Measurements from ENCODE around the gene TANC1. TPM values are rescaled to one million over a fixed set of nuclear protein-coding genes. Genes with fewer than 3 reads are reported as not detected.

TANC1 gene
- total RNA-seq, 1 experiment from 2014 or later = 14.9 TPM

GRCh38 chr2:159232456-159233170, 264.2 kb downstream of the TANC1 start:
- DNase-seq (ENCODE audit: extremely low read depth, low read depth) = no peak

GRCh38 chr2:159234868-159235267, 266.4 kb downstream of the TANC1 start:
- DNase-seq (ENCODE audit: extremely low read depth, low read depth) = no peak

DNA sequence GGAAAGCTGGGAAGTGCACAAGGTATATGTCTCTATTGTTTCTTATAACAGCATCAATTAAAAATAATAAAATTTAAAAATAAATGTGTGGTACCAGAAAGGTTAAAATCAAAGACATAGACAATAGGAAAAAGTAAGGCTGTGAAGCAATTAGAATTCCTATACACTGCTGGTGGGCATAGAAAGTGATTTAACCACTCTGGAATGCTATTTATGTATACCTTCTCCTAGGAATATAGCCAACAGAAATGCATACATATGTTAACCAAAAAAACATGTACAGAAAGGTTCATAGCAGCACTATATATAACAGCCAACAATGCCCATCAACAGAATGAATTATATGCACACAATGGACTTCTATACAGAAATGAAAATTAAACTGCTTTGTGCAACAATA, 275.1 kb downstream of the TANC1 start:
- DNase-seq (ENCODE audit: extremely low read depth, low read depth) = no peak

DNA sequence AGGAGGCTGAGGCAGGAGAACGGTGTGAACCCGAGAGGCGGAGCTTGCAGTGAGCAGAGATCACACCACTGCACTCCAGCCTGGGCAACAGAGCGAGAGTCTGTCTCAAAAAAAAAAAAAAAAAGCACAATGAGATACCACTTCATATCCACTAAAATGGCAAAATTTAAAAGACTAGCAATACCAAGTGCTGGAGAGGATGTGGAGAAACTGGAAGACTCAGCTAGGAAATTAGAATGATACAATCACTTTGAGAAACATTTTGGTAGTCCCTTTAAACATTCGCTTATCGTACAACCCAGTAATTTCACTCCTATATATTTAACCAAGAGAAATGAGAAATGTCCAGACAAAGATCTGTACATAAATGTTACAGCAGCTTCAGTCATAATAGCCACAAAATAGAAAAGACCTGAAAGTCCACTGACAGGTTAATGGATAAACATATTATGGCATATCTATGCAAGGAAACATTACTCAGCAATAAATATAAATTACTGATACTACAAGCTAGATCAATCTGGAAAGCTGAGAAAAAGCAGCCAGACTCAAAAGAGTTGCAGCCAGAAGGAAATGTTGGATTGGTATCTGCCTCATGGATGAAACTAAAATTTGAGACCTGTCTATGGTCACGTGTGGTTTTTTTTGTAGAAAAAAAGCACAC, 278.0 kb downstream of the TANC1 start:
- DNase-seq (ENCODE audit: extremely low read depth, low read depth) = no peak

GRCh38 chr2:159249990-159250715, 281.7 kb downstream of the TANC1 start:
- peak; percentile 44 for DNase-seq (ENCODE audit: extremely low read depth, low read depth)

- no peak for DNase-seq (ENCODE audit: extremely low read depth, low read depth)
Observed at GRCh38 chr2:159251296-159252173, 283.1 kb downstream of the TANC1 start.

DNA sequence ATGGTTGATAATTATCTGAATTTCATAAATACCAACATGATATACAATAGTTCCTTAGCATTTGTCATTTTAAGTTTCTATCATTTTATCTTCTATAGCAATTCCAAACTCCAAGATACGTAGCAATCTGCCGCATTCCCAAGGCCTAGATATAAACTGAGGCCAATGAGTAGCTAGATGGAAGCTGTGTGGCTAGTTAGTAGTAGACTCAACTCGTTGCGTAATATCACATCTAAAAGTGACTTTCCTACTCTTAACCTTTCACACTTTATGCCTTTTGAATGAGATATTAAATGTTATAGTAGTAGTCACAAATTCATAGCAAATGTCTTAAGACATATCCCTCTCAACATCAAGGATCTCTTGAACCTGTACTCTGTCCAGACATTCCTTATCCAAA, 284.5 kb downstream of the TANC1 start:
- no peak for DNase-seq (ENCODE audit: extremely low read depth, low read depth)

DNA sequence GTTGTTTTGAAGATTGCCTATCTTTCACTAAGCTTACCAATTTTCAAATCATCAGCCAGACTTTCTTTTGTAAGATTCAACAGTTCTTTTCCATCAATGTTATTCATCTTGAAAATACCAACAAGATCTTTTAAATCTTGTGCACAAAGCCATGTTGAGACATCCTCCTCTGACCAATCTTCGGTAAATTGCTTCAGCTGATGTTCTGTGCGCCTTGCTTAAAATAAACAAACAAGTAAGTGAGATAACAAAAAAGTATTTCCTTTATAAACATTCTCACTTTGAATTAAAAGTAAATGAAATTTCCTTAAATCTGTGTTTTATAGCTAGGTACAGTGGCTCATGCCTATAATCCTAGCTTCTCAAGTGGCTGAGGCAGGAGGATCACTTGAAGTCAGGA, 287.7 kb downstream of the TANC1 start:
- DNase-seq (ENCODE audit: extremely low read depth, low read depth) = no peak

DNA sequence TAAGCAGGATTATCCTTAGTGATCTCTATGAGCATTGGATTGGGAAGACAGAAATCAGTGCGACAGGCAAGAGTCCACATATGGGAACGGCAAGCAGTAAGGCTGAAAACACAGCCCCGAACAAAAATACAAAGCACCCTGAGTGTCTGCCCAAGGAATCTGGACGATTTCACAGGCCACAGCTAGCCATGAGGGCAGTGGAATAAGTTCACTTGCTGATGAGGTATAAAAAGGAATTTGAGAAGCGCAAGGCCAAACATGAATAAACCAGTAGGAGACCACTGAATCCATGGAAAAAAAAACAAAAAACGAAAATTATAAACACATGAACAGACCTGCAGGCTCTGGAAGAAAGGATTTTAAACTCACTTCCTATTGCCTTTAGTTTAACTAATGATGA, 293.8 kb downstream of the TANC1 start:
- DNase-seq (ENCODE audit: extremely low read depth, low read depth) = no peak

DNA sequence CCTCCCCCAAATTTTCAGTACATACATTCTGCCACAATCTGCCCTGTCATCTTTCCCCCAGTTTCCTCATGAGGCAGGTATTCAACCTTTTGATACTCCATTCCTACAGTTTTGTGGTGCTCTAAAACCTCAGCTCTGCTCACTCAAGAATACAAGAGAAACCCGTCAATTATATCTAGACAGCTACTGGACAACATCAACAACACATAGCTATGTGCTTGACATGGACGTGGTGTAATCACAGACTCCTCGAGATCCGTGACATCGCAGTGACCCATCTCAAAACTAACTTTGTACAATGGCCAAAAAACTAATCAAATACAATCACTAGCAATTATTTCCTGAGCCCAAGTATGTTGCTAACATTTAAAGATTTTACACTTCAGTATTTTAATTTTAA, 294.5 kb downstream of the TANC1 start:
- no peak for DNase-seq (ENCODE audit: extremely low read depth, low read depth)

GRCh38 chr2:159265171-159265576, 296.7 kb downstream of the TANC1 start:
- no peak for DNase-seq (ENCODE audit: extremely low read depth, low read depth)

DNA sequence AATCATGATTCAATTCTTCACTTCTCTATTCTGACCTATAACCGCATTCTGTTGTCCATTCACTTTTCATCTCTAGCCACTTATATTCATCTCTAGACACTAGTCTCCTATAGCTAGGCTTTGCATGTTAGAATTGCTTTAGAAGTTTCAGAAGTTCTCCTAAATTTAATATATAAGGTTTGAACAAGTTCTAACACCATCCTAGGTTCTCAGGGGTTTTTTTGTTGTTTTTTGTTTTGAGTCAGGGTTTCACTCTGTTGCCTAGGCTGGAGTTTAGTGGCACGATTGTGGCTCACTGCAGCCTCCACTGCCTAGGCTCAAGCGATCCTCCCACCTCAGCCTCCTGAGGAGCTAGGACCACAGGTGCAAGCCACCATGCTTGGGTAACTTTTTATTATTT, 298.1 kb downstream of the TANC1 start:
- DNase-seq (ENCODE audit: extremely low read depth, low read depth) = no peak

DNA sequence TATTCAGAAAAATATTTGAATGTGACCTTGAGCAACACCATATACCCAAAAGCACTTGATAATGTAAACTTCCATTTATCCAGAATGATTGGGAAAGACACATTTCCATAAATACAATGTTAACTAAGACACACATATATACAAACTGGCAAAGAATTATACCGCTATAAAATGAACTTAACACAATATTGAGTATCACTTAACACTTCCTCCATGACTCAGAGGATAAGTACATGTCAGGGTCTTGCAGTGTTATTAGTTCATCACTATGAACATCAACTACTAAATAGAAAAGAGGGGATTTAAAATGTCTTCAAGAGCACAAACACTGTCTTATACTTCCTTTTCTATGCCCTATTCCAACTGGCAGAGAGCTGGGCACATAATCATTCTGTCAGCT, 299.5 kb downstream of the TANC1 start:
- DNase-seq (ENCODE audit: extremely low read depth, low read depth) = no peak

DNA sequence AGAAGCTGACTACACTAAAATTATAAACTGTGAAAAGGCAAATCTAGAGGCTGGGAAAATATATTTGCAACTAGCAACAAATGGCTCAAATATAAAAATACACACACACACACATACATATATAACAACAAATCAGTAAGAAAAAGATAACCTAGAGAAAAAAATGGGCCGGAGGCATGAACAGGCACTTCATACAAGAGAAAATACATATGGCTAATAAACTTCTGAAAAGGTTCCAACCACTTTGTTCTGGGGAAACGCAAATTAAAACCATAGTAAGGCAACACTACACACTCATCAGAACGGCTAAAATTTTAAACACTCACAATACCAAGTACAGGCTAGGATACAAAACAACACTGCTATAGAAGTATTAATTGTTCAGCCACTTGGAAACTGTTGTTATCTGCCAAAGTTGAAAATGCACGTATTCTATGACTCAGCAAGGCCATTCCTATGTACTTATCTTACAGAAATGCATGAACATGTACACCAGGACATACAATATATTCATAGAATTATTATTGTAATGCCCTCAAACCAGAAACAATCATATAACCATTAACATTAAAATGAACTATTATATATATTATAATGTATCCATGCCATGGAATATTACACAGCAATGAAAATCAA, 302.4 kb downstream of the TANC1 start:
- DNase-seq (ENCODE audit: extremely low read depth, low read depth) = no peak

- DNase-seq (ENCODE audit: extremely low read depth, low read depth) = no peak
Observed at GRCh38 chr2:159272156-159272555, 303.7 kb downstream of the TANC1 start.

- no peak for DNase-seq (ENCODE audit: extremely low read depth, low read depth)
Observed at GRCh38 chr2:159275111-159275510, 306.7 kb downstream of the TANC1 start.

DNA sequence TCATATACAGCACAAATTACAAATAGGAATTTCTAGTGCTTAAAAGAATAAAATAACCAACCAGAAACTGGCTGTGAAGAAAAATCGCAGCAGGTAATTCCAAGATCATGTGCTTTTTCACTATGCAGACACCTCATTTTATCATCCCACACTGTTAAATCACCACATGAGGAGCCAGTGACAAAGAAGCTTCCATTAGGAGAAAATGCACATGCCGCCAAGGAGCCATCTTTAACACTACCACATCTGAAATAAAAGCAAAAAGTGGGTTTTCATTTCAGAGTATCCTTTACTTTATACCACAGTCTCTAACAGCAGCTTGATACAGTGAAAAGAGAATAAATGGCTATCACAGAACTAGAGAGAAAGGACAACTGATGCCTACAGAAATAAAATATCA, 311.3 kb downstream of the TANC1 start:
- no peak for DNase-seq (ENCODE audit: extremely low read depth, low read depth)

- no peak for DNase-seq (ENCODE audit: extremely low read depth, low read depth)
Observed at GRCh38 chr2:159281002-159281401, 312.6 kb downstream of the TANC1 start.

Measured in NCI-H460 (cell line).